Kidney capillary endothelial cell (primary cell): ENCODE data around the gene RPS6KL1.

ENCODE experiments used
- DNase-seq: peaks from one replicate; pipeline ENCODE4 v3.0.0-alpha.2; 2018; ENCODE audit warnings: low spot score

The RPS6KL1 gene

GRCh38 chr14:74952180-74952665 lies 29.2 kb upstream of the RPS6KL1 start:
- DNase-seq = no peak

GRCh38 chr14:74951443-74952179 lies 28.6 kb upstream of the RPS6KL1 start:
- DNase-seq = no peak

GRCh38 chr14:74950795-74951442 lies 27.9 kb upstream of the RPS6KL1 start:
- no peak for DNase-seq

GRCh38 chr14:74949859-74950573 lies 27.0 kb upstream of the RPS6KL1 start:
- no peak for DNase-seq

- no peak for DNase-seq
Observed at GRCh38 chr14:74949191-74949601, 26.1 kb upstream of the RPS6KL1 start.

GRCh38 chr14:74948228-74949175 lies 25.4 kb upstream of the RPS6KL1 start:
- no peak for DNase-seq

- no peak for DNase-seq
Observed at GRCh38 chr14:74947353-74948227, 24.5 kb upstream of the RPS6KL1 start.

- DNase-seq = no peak
Observed at GRCh38 chr14:74946659-74947281, 23.7 kb upstream of the RPS6KL1 start.

- no peak for DNase-seq
Observed at GRCh38 chr14:74945852-74946658, 23.0 kb upstream of the RPS6KL1 start.

- DNase-seq = no peak
Observed at GRCh38 chr14:74945261-74945851, 22.3 kb upstream of the RPS6KL1 start.

- no peak for DNase-seq
Observed at GRCh38 chr14:74942608-74943007, 19.5 kb upstream of the RPS6KL1 start.

- no peak for DNase-seq
Observed at GRCh38 chr14:74942181-74942580, 19.1 kb upstream of the RPS6KL1 start.

- peak; percentile 61 for DNase-seq
Observed at GRCh38 chr14:74941676-74942097, 18.6 kb upstream of the RPS6KL1 start.

- no peak for DNase-seq
Observed at GRCh38 chr14:74940956-74941565, 18.0 kb upstream of the RPS6KL1 start.

- no peak for DNase-seq
Observed at GRCh38 chr14:74938531-74939495, 15.8 kb upstream of the RPS6KL1 start.

- DNase-seq = no peak
Observed at GRCh38 chr14:74937171-74937570, 14.1 kb upstream of the RPS6KL1 start.

- no peak for DNase-seq
Observed at GRCh38 chr14:74936731-74937130, 13.7 kb upstream of the RPS6KL1 start.
